Stomach (tissue), 9 donors: ENCODE data around the gene MYL5. TPM values are rescaled to one million over a fixed set of nuclear protein-coding genes. Genes with fewer than 3 reads are reported as not detected.

Source experiments
- DNase-seq, 2 donors: peaks; one replicate each; pipeline versions ENCODE4 v3.0.0 to v3.0.0-alpha.2; 2013 to 2019
- H3K27ac ChIP-seq, 5 donors: fragments of 200-600 bp in 4 of 5; sonication (generic) in 4 of 5; one replicate each; pipeline ENCODE4 v1.5.1; 2013 to 2019; ENCODE audit warnings: mild to moderate bottlenecking in 1 of 5, moderate library complexity in 1 of 5
- H3K27me3 ChIP-seq, 3 donors: fragments of 200-600 bp; sonication (generic); one replicate each; pipeline ENCODE4 v1.5.1; 2017 to 2019; ENCODE audit warnings: mixed run types in 1 of 3
- H3K36me3 ChIP-seq, 4 donors: fragments of 200-600 bp; sonication (generic); 1 replicate in 3 of 4; 2 replicates in 1 of 4; pipeline ENCODE4 v1.5.1; 2016 to 2019
- H3K4me1 ChIP-seq, 4 donors: fragments of 200-600 bp; sonication (generic); one replicate each; pipeline ENCODE4 v1.5.1; 2016 to 2019
- H3K4me3 ChIP-seq, 4 donors: fragments of 200-600 bp; sonication (generic) in 3 of 4; one replicate each; pipeline ENCODE4 v1.5.1; 2016 to 2019; ENCODE audit warnings: mild to moderate bottlenecking in 1 of 4
- H3K9me3 ChIP-seq, 4 donors: fragments of 200-600 bp; sonication (generic); one replicate each; pipeline ENCODE4 v1.5.1; 2016 to 2019
- EP300 ChIP-seq: sonication (generic); formaldehyde crosslinking; IDR thresholded peaks from one replicate; pipeline ENCODE4 v1.6.1; 2017; ENCODE audit warnings: antibody characterized with exemption
- POLR2A ChIP-seq, 4 donors: fragments of 450-650 bp; IDR thresholded peaks; one replicate each; pipeline ENCODE4 v1.6.1; 2016; ENCODE audit warnings: antibody characterized with exemption in 4 of 4, control low read depth in 2 of 4, mild to moderate bottlenecking in 1 of 4, moderate library complexity in 1 of 4
- POLR2AphosphoS5 ChIP-seq, 3 donors: sonication (generic); formaldehyde crosslinking; IDR thresholded peaks; one replicate each; pipeline ENCODE4 v1.6.1; 2016; ENCODE audit warnings: antibody characterized with exemption in 3 of 3
- WGBS, 5 donors: extraction: QIAGEN DNeasy Blood & Tissue Kit in 3 of 5; methylation state at CpG; one replicate each; pipeline versions ENCODE4 v1.1.5 to v1.1.7; 2013 to 2018; 5-methylcytosine and 5-hydroxymethylcytosine counted together
- intact Hi-C: fragments of 100-400 bp; cut with DNase I; formaldehyde crosslinking; loops from one replicate; pipeline ENCODE4 v1.15.1; 2023; ENCODE audit warnings: low total_unique reads
- polyA plus RNA-seq, 3 donors: library from polyadenylated mRNA; stranded (reverse); fragments of 200-250 nt; gene quantifications; one replicate each; pipeline ENCODE4 v1.2.3, GENCODE V29; 2013
- total RNA-seq, 5 donors: library from RNA; depleted of rRNA; stranded (reverse); fragments of >200 nt; gene quantifications; one replicate each; pipeline versions ENCODE4 v1.1.0 to v1.2.3, GENCODE V29; 2014 to 2016
- TF ChIP-seq, protein P1 (sequence below), 7 experiments: fragments of 450-650 bp in 4 of 7; fragments of 200-600 bp in 3 of 7; sonication (generic) in 3 of 7; IDR thresholded peaks; one replicate each; pipeline ENCODE4 v1.5.1; 2016 to 2019; ENCODE audit warnings: antibody characterized with exemption in 7 of 7, control low read depth in 2 of 7, mild to moderate bottlenecking in 1 of 7
- donor health status: healthy with polysubstance abuse.
- donor health status: Bipolar disorder and iron deficiency.
- donor health status: healthy.

MYL5 gene
- total and polyA plus RNA-seq, 8 donors = 7.0 to 148 (median 16.2) TPM

DNA sequence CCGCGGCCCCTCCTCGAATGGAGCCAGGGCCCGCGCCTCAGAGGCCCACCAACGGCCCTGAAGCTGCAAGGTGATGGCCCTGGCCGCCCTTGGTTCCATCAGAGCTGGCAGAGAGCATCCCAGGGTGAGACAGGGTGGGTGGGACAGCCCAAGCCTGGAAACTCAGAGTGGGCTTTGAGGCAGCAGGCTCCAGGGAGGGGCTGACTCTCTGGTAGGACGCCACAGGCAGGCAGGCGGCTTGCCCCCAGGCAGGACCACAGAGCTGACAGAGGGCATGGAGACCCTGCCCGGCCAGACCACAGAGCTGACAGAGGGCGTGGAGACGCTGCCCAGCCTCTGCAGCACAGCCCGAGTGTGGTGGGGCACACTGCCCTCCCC lies 4.8 kb downstream of the MYL5 start:
- WGBS, 5 donors = 50 to 83% (median 81%) methylated on average over 1 to 13 of the region's 13 CpGs
- intact Hi-C loops = no loop called here
- no peaks in the 10 kb centered on the region for H3K36me3 ChIP-seq
- no peak overlapping the region for H3K4me3 ChIP-seq
- H3K9me3 ChIP-seq = no peaks in the 10 kb centered on the region
- H3K27me3 ChIP-seq = peaks cover 0 to 36% (median 0%) of the 10 kb centered on the region in 3 donors
- no peak for DNase-seq
- H3K4me1 ChIP-seq = peaks cover 21 to 75% (median 70%) of the 10 kb centered on the region in 4 donors
- TF ChIP-seq EP300 = no peak
- no peak for TF ChIP-seq POLR2A (IDR thresholded peaks at IDR 0.05)
- TF ChIP-seq, protein P1, sequence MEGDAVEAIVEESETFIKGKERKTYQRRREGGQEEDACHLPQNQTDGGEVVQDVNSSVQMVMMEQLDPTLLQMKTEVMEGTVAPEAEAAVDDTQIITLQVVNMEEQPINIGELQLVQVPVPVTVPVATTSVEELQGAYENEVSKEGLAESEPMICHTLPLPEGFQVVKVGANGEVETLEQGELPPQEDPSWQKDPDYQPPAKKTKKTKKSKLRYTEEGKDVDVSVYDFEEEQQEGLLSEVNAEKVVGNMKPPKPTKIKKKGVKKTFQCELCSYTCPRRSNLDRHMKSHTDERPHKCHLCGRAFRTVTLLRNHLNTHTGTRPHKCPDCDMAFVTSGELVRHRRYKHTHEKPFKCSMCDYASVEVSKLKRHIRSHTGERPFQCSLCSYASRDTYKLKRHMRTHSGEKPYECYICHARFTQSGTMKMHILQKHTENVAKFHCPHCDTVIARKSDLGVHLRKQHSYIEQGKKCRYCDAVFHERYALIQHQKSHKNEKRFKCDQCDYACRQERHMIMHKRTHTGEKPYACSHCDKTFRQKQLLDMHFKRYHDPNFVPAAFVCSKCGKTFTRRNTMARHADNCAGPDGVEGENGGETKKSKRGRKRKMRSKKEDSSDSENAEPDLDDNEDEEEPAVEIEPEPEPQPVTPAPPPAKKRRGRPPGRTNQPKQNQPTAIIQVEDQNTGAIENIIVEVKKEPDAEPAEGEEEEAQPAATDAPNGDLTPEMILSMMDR (IDR thresholded peaks at IDR 0.05) = no peak
- TF ChIP-seq POLR2AphosphoS5 (IDR thresholded peaks at IDR 0.05) = no peak
- no peak overlapping the region for H3K27ac ChIP-seq

DNA sequence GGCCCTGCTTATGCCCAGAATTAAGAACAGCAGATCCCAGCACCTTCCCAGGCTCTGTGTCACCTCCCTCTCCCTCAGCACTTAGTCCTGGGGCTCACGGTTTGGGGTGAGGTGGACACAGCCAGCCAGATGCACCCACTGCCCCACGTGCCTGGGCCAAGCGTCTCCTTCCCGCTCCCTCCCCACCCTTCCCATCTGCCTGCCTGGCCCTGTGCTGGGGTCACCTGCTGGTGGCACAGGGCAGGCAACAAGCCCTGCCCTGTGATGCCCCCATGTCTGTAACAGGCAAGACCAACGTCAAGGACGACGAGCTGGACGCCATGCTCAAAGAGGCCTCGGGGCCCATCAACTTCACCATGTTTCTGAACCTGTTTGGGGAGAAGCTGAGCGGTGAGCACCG lies 5.3 kb downstream of the MYL5 start:
- Histone ChIP-seq H3K4me1 (peaks cover 21 to 77% (median 69%) of the 10 kb centered on the region in 4 donors), H3K27me3 (peaks cover 0 to 36% (median 0%) of the 10 kb centered on the region in 3 donors), H3K36me3 (no peaks in the 10 kb centered on the region), H3K9me3 (no peaks in the 10 kb centered on the region), H3K4me3 (no peak overlapping the region), H3K27ac (no peak overlapping the region)
- TF ChIP-seq POLR2AphosphoS5 (IDR thresholded peaks at IDR 0.05) (no peak), POLR2A (IDR thresholded peaks at IDR 0.05) (no peak), EP300 (no peak)
- TF ChIP-seq, protein P1 (IDR thresholded peaks at IDR 0.05) = no peak
- 72 to 82% (median 81%) methylated on average over 9 to 11 of the region's 11 CpGs for WGBS, 5 donors
- intact Hi-C loops = no loop called here
- no peak for DNase-seq

DNA sequence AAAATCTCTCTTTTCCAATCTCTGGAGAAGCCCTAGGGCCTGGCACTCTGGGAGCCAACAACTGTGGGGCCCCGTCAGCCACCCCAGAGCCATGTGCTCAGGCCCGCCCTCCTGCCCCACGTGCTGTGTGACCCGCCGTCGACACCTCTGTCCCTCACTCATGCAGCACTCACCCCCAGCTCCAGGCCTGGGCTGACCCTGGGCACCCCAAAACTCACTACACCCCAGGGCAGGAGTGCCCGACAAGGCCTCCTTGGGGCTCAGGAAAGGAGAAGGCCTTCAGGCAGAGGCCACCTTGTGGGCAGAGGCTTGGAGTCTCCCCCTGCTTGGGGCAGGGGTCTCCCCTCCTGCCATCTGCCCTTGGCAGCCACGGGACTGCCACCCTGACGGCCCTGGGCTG lies 5.7 kb downstream of the MYL5 start:
- intact Hi-C loops = no loop called here
- TF ChIP-seq EP300 = no peak
- no peak for TF ChIP-seq POLR2AphosphoS5 (IDR thresholded peaks at IDR 0.05)
- TF ChIP-seq, protein P1 (IDR thresholded peaks at IDR 0.05) = no peak
- no peak for TF ChIP-seq POLR2A (IDR thresholded peaks at IDR 0.05)
- Histone ChIP-seq H3K27me3 (peaks cover 0 to 36% (median 0%) of the 10 kb centered on the region in 3 donors), H3K9me3 (no peaks in the 10 kb centered on the region), H3K4me1 (peaks cover 18 to 74% (median 65%) of the 10 kb centered on the region in 4 donors), H3K36me3 (no peaks in the 10 kb centered on the region), H3K27ac (peak overlapping the region in 1 of 5 donors; percentile 70), H3K4me3 (peak overlapping the region in 1 of 4 donors; percentile 74)
- no peak for DNase-seq
- 67 to 78% (median 73%) methylated on average over 7 to 9 of the region's 9 CpGs for WGBS, 5 donors

DNA sequence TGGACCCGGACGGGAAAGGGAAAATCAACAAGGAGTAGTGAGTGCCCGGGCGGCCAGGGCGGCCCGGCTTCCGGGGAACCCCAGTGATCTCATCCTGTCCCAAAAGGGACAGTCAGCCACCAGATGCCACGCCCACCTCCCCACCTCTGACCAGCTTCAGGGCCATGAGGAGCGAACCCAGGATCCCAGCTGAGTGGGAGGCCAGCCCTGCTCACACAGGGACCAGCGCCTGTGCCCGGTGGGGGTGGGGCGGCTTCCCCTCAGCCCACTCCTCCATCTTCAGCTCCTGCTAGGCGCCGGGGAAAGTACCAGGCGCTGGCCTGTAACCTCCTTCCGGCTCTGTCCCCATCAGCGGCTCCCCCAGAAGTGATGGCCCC lies 6.2 kb downstream of the MYL5 start:
- peaks cover 0 to 36% (median 0%) of the 10 kb centered on the region in 3 donors for H3K27me3 ChIP-seq
- peak overlapping the region in 4 of 5 donors; percentile 10 to 70 (median 27) for H3K27ac ChIP-seq
- WGBS, 5 donors = 36 to 70% (median 53%) methylated on average over 7 to 17 of the region's 17 CpGs
- DNase-seq = peak in 1 of 2 donors; percentile 59
- intact Hi-C loops = no loop called here
- no peaks in the 10 kb centered on the region for H3K9me3 ChIP-seq
- TF ChIP-seq, protein P1 (IDR thresholded peaks at IDR 0.05) = no peak
- TF ChIP-seq POLR2A (IDR thresholded peaks at IDR 0.05) (no peak), EP300 (no peak), POLR2AphosphoS5 (IDR thresholded peaks at IDR 0.05) (no peak)
- H3K36me3 ChIP-seq = peaks cover 0 to 2% (median under 1%) of the 10 kb centered on the region in 4 donors
- peaks cover 14 to 69% (median 60%) of the 10 kb centered on the region in 4 donors for H3K4me1 ChIP-seq
- peak overlapping the region; percentile 42 to 74 (median 50) for H3K4me3 ChIP-seq
